Gastroesophageal sphincter (tissue), 3 donors: Measurements from ENCODE around the gene BANK1.

Experiments used
- CTCF ChIP-seq, 4 experiments: fragments of 200-600 bp in 2 of 4; fragments of 450-650 bp in 2 of 4; sonication (generic) in 1 of 4; IDR thresholded peaks; one replicate each; pipeline ENCODE4 v1.5.1; 2017 to 2019; ENCODE audit warnings: antibody characterized with exemption in 4 of 4, mild to moderate bottlenecking in 2 of 4, moderate library complexity in 2 of 4
- POLR2AphosphoS5 ChIP-seq: sonication (generic); formaldehyde crosslinking; IDR thresholded peaks from one replicate; pipeline ENCODE4 v1.6.1; 2017; ENCODE audit warnings: antibody characterized with exemption

GRCh38 chr4:101956068-101956825 lies 165.7 kb downstream of the BANK1 start:
- TF ChIP-seq CTCF (IDR thresholded peaks at IDR 0.05) (no peak), POLR2AphosphoS5 (no peak)
